AG04450 (cell line): ENCODE measurements around the gene GTF2IRD1. TPM values are rescaled to one million over a fixed set of nuclear protein-coding genes. Genes with fewer than 3 reads are reported as not detected.

Experiments used
- CTCF ChIA-PET: fragments of 300-600, 350-600 bp; formaldehyde crosslinking; extraction: SDS; loops from one replicate; lab custom pipeline; 2022; ENCODE audit warnings: antibody characterized with exemption, inconsistent platforms; lab: Charles Lee
- POLR2A ChIA-PET: fragments of 350-600 bp; formaldehyde crosslinking; extraction: SDS; loops from one replicate; lab custom pipeline; 2021; ENCODE audit warnings: antibody characterized with exemption, inconsistent platforms; lab: Yijun Ruan, JAX
- DNase-seq: peaks from one replicate; pipeline ENCODE4 v3.0.0-alpha.2; 2011; ENCODE audit warnings: low read depth, low spot score
- H3K27ac ChIP-seq: one replicate; pipeline ENCODE4 v1.5.1; 2012; ENCODE audit warnings: low read depth, low read length, control low read depth
- H3K27me3 ChIP-seq: one replicate; pipeline ENCODE4 v1.6.0; 2012; ENCODE audit warnings: low read length; ENCODE audit not compliant: control insufficient read depth, insufficient read depth
- H3K4me3 ChIP-seq: 2 replicates; pipeline ENCODE4 v1.5.1; 2011; ENCODE audit warnings: mild to moderate bottlenecking, low read depth, low read length, control low read depth
- H3K9me3 ChIP-seq: 2 replicates; pipeline ENCODE4 v1.5.1; 2012; ENCODE audit warnings: low read length; ENCODE audit not compliant: control insufficient read depth, insufficient read depth
- CTCF ChIP-seq: IDR thresholded peaks from 2 replicates; pipeline ENCODE4 v1.5.1; 2011; ENCODE audit warnings: low read depth, low read length, control low read depth, inconsistent platforms
- polyA plus RNA-seq: library from polyadenylated mRNA; depleted of rRNA; stranded (reverse); fragments of >200 nt; gene quantifications from 2 replicates; pipeline ENCODE4 v1.2.3, GENCODE V29; 2011

The GTF2IRD1 gene
- polyA plus RNA-seq, 1 experiment = 23.5 TPM

DNA sequence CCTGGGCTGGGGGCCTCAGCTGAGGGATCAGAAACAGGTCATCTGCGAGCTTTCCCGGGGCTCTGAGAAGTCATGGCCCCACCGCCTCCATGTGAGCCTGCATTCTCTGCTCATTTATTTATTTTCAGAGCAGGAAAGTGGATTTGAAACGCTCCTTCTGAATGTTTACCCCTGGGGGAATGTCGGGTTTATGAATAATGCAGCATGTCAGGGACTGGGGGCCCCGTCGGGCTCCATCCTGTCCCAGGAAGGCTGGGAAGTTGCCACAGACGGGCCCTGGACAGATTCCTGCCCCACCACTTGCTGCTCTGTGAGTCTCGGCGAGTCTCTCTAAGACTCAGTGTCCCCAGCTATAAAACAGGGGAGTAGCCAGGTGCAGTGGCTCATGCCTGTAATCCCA lies 11.9 kb upstream of the GTF2IRD1 start:
- Histone ChIP-seq H3K27ac (no peak overlapping the region), H3K4me3 (no peak overlapping the region), H3K27me3 (no peaks in the 10 kb centered on the region), H3K9me3 (peaks cover 4% of the 10 kb centered on the region; the same call in 1 of the 2 replicates)
- ChIA-PET CTCF (interaction anchor here (1.2 to 2.2 kb wide), 2 partner anchors 8 to 125 kb away, joined by 3 to 10 read pairs; no protein-coding TSS in a partner anchor), POLR2A (no interaction called here)
- no peak for DNase-seq
- no peak for TF ChIP-seq CTCF

- no peak for DNase-seq
- H3K27ac ChIP-seq = no peak overlapping the region
- TF ChIP-seq CTCF = no peak
- ChIA-PET CTCF (no interaction called here), POLR2A (no interaction called here)
- peaks cover under 1% of the 10 kb centered on the region; the same call in 1 of the 2 replicates for H3K9me3 ChIP-seq
- no peak overlapping the region for H3K4me3 ChIP-seq
- H3K27me3 ChIP-seq = no peaks in the 10 kb centered on the region
Measured at GRCh38 chr7:74443543-74444247, 10.0 kb upstream of the GTF2IRD1 start.

DNA sequence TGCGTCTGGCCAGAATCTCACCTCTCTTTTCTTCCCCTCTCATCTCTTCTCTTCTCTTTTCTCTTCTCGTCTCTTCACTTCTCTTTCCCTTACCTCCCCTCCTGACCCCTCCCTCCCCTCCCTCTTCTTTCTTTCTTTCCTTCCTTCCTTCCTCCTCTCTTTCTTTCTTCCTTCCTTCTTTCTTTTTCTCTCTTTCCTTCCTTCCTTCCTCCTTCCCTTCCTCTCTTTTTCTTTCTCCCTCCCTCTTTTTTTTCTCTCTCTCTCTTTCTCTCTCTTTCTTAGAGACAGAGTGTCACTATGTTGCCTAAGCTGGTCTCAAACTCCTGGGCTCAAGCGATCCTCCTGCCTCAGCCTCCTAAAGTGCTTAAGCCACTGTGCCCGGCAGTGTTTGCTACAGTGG lies 4.6 kb upstream of the GTF2IRD1 start:
- ChIA-PET CTCF (interaction anchor here (0.8 to 2.2 kb wide), 7 partner anchors 8 to 251 kb away, joined by 3 to 11 read pairs (median 7); no protein-coding TSS in a partner anchor), POLR2A (no interaction called here)
- TF ChIP-seq CTCF = no peak
- Histone ChIP-seq H3K9me3 (no peaks in the 10 kb centered on the region; the same call in 1 of the 2 replicates), H3K27me3 (no peaks in the 10 kb centered on the region), H3K4me3 (no peak overlapping the region), H3K27ac (no peak overlapping the region)
- DNase-seq = no peak

- DNase-seq = no peak
- TF ChIP-seq CTCF = peak; percentile 80
- H3K9me3 ChIP-seq = no peaks in the 10 kb centered on the region; the same call in 1 of the 2 replicates
- CTCF ChIA-PET = interaction anchor here (0.7 to 2.2 kb wide), 10 partner anchors 9 to 251 kb away, joined by 3 to 11 read pairs (median 6); no protein-coding TSS in a partner anchor
- POLR2A ChIA-PET = interaction anchor here (0.6 kb wide), 1 partner anchor 117 kb away, joined by 3 read pairs; no protein-coding TSS in a partner anchor
- H3K27me3 ChIP-seq = no peaks in the 10 kb centered on the region
- no peak overlapping the region for H3K27ac ChIP-seq
- no peak overlapping the region for H3K4me3 ChIP-seq
Measured at GRCh38 chr7:74449809-74450397, 3.8 kb upstream of the GTF2IRD1 start.
